ENCODE results near the gene CPNE8.

Gene CPNE8

GRCh38 chr12:38844267-38844666 lies 61.1 kb downstream of the CPNE8 start:
- in situ Hi-C loops (cut with MboI; ENCODE audit: low pct_unique_long_range_greater_than_20kb, low sequenced_read_pairs, unreplicated experiment) = no loop called here
- no peak for TF ChIP-seq CTCF (IDR thresholded peaks at IDR 0.05; ENCODE audit: extremely low read depth, insufficient read depth, missing control alignments)
- DNase-seq (ENCODE audit: low spot score) = no peak

- no peak for DNase-seq (ENCODE audit: low spot score)
- TF ChIP-seq CTCF (IDR thresholded peaks at IDR 0.05; ENCODE audit: extremely low read depth, insufficient read depth, missing control alignments) = no peak
- in situ Hi-C loops (cut with MboI; ENCODE audit: low pct_unique_long_range_greater_than_20kb, low sequenced_read_pairs, unreplicated experiment) = no loop called here
These were observed 67.1 kb downstream of the CPNE8 start for GRCh38 chr12:38838056-38838850.

GRCh38 chr12:38831715-38832114 lies 73.7 kb downstream of the CPNE8 start:
- in situ Hi-C loops (cut with MboI; ENCODE audit: low pct_unique_long_range_greater_than_20kb, low sequenced_read_pairs, unreplicated experiment) = no loop called here
- no peak for DNase-seq (ENCODE audit: low spot score)
- no peak for TF ChIP-seq CTCF (IDR thresholded peaks at IDR 0.05; ENCODE audit: extremely low read depth, insufficient read depth, missing control alignments)

- TF ChIP-seq CTCF (IDR thresholded peaks at IDR 0.05; ENCODE audit: extremely low read depth, insufficient read depth, missing control alignments) = no peak
- in situ Hi-C loops (cut with MboI; ENCODE audit: low pct_unique_long_range_greater_than_20kb, low sequenced_read_pairs, unreplicated experiment) = no loop called here
- DNase-seq (ENCODE audit: low spot score) = no peak
These were observed 80.4 kb downstream of the CPNE8 start for GRCh38 chr12:38825006-38825405.

- no peak for TF ChIP-seq CTCF (IDR thresholded peaks at IDR 0.05; ENCODE audit: extremely low read depth, insufficient read depth, missing control alignments)
- in situ Hi-C loops (cut with MboI; ENCODE audit: low pct_unique_long_range_greater_than_20kb, low sequenced_read_pairs, unreplicated experiment) = no loop called here
- no peak for DNase-seq (ENCODE audit: low spot score)
These were observed 81.7 kb downstream of the CPNE8 start for GRCh38 chr12:38823738-38824137.

- no peak for DNase-seq (ENCODE audit: low spot score)
- no peak for TF ChIP-seq CTCF (IDR thresholded peaks at IDR 0.05; ENCODE audit: extremely low read depth, insufficient read depth, missing control alignments)
- in situ Hi-C loops (cut with MboI; ENCODE audit: low pct_unique_long_range_greater_than_20kb, low sequenced_read_pairs, unreplicated experiment) = no loop called here
These were observed 82.1 kb downstream of the CPNE8 start for GRCh38 chr12:38823314-38823713.

All from GM13977 (cell line).